T-helper 1 cell treated with Interleukin-12 subunit alpha and Interleukin-12 subunit beta and Interleukin-4 antibody, amounts not matched to agents 30 ng/mL and 1 ng/mL, for 36 hours (primary cell): Measurements from ENCODE around the gene ALPG. TPM values are rescaled to one million over a fixed set of nuclear protein-coding genes. Genes with fewer than 3 reads are reported as not detected.
"Not testable (repeated sequence)": the region's sequence is repeated elsewhere in the genome, so short reads cannot be mapped to it uniquely, and the experiment has no call there.

Source experiments
- intact Hi-C: fragments of 100-400 bp; cut with micrococcal nuclease; formaldehyde crosslinking; loops from one replicate; pipeline ENCODE4 v1.15.1; 2024
- total RNA-seq: library from RNA; stranded (reverse); gene quantifications from 2 replicates; pipeline ENCODE4 v1.2.3, GENCODE V29; 2022

ALPG gene
- total RNA-seq: not detected in 2 replicates

DNA sequence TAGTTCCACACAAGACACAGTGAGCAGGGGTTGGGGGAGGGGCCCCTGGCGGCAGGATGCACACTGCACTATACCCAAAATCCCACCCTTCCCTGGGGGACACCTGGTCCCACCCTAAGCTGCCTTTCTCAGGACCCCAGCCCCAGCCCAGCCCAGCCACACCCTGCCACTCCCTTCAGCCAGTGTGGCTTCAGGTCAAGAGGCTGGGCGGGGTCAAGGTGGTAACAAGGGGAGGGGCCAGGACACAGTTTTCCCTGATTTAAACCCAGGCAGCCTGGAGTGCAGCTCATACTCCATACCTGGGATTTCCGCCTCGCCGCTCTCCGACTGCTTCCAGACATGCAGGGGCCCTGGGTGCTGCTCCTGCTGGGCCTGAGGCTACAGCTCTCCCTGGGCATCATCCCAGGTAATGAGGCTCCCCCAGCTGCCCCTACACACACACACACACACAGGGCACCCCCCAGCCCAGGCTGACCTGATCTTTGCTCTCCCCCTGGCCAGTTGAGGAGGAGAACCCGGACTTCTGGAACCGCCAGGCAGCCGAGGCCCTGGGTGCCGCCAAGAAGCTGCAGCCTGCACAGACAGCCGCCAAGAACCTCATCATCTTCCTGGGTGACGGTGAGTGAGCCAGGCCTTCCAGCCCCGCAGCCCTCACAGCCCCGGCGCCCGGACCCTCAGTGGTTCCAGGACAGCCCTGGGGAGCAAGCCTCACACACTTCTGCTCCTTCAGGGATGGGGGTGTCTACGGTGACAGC is at the start of gene ALPG:
ALPG (plus strand) TSS at position 289 of the 755 bp plus-strand sequence; CDS start at position 340, 51 bp downstream.
- intact Hi-C loops: no loop called here

DNA sequence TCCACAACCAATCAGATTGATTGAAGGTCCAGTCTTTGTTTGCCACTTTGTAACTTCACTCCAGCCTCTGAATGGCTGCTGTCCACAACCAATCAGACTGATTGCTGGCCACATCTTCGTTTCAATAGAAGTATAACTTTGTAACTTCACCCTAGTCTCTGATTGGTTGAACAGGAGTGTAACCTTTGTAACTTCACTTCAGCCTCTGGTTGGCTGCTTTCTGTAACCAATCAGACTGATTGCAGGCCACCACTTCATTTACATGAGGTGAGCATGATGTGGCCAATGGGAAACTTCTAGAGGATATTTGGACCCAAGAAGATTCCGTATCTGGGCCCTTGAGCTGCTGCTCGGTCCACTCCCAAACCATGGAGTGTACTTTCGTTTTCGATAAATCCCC is 45.0 kb upstream of the ALPG start:
- intact Hi-C loops: no loop called here

DNA sequence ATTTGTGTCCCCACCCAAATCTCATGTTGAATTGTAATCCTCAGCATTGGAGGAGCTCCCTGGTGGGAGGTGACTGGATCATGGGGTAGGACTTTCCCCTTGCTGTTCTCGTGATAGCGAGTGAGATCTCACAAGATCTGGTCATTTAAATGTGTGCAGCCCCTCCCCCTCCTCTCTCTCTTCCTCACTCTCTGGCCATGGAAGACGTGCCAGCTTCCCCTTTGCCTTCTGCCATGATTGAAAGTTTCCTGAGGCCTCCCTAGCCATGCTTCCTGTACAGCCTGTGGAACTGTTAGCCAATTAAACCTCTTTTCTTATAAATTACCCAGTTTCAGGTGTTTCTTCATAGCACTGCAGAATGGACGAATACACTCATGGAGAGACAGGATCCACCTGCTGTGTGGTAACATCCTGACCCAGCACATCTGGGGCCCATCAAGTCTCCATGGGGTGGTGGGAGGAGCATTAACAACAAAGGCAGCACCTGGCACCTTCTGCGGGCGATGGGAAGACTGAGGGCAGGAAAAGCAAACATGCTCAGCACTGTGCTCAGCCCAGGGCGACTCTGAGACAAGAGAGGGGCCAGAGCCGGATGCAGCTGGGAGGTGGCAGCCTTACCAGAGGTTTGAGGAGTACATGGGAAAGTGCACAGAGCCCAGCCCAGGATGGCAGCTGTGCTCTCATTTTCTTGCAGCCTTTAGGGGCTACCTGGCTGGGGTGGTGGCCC is 44.3 kb upstream of the ALPG start:
- intact Hi-C loops: no loop called here

DNA sequence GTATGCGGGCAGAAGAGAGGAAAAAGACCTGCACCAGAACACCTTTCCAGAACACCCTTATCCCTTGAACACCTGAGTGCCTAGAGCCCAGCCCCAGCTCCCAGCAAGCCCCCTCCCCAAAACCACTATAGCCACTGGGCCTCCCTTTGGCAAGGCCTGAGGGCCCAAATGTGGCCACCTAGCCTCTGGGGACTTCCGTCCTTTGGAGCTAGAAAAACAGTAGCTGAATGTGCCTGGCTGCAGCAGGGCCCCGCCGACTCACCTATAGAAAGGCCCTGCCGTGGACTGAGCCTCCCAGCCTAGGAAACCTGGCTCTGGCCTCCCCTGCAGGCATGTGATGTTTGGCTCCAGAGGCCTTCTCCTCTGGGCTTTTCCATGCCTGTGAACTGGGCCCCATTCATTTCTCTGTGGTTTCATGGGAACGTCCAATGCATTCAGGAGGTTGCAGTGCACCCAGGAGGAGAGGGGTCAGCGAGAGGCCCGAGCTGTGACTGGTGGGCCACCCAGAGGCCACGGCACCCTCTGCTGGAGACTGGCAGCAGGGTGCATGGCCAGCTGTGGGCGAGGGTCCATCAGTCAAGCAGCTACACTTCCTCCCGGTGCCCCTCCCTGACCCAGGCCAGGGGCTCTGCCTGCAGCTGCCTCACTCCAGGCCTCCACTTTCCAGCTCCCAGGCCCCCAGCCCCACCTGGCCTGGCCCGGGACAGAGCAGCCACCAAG is 43.4 kb upstream of the ALPG start:
- intact Hi-C loops: not testable (repeated sequence)

DNA sequence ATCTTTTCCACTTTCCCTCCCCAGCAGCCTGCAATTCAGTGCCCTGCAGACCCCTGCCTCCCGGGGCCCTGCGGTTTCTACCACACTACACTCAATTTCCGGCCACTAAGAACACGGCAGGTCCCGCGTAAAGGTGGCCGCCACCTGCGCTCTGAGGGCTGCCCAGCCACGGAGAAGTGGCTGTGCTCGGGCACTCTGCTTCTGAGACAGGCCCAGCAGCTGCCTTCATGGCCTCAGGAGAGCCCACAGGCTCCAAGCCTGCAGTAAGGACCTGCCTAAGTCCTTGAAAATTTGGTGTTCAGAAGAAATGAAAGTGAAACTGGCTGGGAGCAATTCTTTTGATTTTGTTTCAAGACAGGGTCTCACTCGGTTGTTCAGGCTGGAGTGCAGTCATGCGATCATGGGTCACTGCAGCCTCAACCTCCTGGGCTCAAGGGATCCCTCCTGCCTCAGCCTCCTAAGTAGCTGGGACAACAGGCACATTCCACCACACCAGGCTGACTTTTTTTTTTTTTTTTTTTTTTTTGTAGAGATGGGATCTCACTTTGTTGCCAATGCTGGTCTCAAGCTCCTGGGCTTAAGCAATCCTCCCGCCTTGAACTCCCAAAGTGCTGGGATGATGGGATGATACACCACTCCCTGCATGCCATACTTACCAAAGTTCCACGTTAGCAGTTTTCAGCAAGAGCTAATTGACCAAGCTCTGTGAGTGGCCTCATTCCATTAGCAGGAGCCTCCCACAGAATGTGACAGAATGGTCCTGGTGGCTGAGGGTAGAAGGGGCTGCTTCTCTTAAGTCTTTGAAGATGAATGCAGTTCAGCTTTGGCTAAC is 42.6 kb upstream of the ALPG start:
- intact Hi-C loops: loop anchor here (2.0 kb wide), 2 partner anchors 21 to 77 kb away; no protein-coding TSS in a partner anchor

DNA sequence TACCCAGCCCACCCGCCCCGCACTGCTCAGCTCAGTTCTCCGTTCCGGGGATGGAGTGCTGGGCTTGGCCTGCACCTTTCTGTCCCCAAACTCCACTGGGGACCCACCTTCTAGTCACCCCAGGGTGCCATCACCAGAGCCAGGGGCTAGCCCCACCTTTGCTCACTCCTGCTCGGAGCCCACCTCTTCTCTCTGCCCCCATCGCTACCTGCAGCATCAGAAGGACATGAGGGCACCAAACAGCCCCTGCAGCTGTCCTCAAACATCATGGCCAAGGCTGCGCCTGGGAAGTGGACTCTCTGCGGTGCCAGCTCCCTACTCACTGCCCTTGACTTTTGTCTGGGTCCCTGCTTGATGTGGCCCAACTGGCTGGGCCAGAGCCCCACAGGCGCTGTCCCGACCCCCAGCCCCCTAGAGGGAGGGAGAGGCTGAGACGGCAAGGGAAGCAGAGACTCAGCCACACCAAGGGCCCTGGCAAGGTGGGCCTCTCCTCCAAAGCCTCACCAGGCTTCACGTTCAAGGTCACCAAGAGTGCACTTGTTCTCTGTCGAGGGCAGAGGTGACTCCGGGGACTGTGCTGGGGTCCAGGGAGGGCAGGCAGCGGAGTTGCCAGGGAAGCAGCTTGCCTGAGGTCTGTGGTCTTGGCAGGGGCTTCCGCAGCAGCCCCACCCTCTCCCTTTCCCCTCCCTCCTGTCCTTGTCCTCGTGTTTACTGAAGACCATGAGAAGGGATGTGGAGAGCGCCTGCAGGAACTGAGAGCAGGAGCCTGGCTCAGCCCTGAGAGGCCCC is 41.6 kb upstream of the ALPG start:
- intact Hi-C loops: loop anchor here (2.0 kb wide), 2 partner anchors 22 to 76 kb away; no protein-coding TSS in a partner anchor

DNA sequence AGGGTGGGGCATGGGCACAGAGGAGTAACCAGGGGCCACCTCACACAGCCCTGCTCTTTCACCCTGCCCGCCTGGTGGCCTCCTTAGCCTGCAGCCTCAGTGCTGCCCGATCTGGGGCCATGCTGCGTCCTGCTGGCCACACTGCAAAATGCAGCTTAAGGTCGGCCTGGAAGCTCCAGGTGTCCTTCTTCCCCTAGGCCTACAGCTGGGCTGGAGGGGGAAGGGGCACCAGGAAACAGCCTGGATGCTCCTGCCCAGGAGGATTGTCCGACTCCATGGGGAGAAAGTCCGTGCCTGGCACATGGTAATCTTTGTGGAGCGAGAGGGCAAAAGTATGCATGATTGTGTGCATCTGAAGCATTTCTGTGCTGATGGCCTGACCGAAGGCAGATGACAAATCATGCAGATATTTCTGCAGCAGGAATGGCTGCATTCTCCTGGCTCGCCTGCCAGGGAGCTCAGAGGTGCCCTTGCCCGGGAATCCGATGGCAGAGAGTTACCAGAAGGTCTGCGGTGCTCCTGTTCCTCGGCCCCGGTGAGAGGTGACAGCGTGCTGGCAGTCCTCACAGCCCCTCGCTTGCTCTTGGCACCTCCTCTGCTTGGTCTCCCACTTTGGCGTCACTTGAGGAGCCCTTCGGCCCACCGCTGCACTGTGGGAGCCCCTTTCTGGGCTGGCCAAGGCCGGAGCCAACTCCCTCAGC is 40.9 kb upstream of the ALPG start:
- intact Hi-C loops: loop anchor here (2.0 kb wide), 2 partner anchors 23 to 75 kb away; no protein-coding TSS in a partner anchor

DNA sequence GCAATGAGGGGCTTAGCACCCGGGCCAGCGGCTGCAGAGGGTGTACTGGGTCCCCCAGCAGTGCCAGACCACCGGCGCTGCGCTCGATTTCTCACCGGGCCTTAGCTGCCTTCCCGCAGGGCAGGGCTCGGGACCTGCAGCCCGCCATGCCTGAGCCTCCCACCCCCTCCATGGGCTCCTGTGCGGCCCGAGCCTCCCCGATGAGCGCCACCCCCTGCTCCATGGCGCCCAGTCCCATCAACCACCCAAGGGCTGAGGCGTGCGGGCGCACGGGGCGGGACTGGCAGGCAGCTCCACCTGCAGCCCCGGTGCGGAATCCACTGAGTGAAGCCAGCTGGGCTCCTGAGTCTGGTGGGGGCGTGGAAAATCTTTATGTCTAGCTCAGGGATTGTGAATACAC is 40.2 kb upstream of the ALPG start:
- intact Hi-C loops: not testable (repeated sequence)

DNA sequence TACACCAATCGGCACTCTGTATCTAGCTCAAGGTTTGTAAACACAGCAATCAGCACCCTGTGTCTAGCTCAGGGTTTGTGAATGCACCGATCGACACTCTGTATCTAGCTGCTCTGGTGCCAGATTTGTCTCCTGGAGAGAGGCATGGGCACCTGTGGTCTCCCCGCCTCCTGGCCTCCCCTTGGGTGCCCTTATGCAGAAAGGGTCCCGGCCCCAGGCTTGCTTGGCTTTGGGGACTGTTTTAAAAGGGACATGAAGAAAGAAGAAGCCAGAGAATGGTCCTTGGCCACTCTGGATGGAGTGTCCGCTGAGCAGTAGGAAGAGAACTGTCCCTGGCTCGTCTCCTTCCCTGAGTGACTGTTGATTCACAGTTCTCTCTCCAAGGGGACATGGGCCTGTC is 39.6 kb upstream of the ALPG start:
- intact Hi-C loops: no loop called here

DNA sequence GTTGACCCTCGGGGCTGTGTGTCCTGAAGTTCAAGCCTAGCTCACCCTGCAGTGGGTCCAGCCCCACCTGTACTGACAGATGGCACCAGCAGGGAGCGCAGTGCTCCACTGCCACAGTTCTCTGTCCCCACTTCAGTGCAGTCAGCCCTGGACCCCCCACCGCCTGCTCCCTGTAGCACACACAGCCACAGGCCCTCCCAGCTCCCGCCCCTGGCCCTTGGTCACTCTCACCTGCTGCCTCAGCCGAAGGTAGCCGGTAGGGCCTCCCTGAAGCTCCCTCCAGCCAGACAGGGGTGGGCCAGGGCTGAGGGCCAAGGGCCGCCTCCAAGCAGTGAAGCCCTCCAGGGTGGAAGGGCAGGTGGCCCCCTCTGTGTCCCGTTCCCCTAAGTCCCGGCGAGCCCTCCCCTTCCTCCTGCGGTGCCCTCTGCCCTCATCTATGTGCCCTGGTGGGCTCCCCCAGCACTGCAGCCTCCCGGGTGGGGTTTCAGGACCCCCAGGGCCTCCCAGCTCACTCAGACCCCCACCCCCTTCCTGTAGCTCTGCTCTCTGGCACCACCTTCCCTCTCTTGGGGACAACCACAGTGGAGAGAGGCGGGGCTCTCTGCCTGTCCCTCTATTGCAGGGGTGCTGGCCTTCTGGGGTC is 38.9 kb upstream of the ALPG start:
- intact Hi-C loops: no loop called here

DNA sequence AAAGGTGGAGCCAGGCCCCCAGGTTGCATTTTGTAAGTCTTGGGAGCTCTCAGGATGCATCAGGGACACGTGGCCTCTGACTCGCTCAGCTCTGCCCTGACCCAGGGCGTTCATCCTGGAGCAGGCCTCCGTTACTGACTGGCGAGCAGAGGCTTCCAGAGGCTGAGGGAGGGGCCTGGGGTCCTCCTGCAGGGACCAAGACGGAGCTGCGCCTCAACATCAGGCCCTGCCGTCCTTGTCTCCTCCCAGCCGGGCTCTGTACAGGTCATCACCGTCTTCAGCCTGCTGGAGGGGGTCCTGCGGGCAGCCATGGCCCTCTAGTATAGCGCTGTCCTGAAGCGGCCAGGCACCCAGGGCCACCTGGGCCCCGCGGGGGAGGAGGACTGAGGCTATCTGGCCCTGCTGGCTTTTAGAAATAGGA is 38.3 kb upstream of the ALPG start:
- intact Hi-C loops: no loop called here

DNA sequence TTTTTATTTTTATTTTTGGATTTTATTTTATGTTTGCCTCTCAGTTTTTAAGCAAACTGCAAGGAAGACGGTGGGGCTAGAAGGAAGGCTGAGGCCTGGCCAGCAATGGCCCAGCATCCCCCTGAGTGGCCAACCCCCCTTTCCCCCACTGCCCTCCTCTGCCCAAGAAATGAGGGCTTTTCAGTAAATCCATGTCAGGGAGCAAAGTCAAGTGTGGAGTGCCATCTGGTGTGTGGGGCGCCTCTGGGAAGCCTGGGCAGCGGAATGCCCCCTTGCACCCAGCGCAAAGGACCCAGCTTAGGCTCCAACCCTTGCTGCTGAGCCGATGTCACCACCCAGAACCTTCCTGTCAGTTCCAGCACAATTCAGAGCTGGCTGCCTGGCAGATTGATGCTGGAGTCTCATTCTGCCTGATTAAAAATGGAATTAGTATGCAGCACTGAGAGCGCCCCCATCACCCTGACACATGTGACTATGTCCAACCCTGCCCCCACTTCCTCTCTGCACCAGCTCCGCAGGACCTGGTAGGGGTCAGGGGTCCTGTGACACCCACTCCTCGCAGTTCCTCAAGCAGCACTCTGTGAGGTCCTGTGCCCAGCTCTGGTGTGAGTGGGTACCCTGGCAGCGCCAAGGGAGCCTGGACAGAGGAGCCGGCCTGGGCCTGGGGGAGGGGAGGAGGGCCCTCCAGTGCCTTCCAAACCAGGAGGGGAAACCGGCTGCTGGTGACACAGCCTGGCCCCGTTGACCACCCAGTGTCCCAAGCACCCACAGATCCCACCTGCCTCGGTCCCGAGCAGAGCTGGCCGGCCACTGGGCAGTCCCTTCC is 37.3 kb upstream of the ALPG start:
- intact Hi-C loops: no loop called here

DNA sequence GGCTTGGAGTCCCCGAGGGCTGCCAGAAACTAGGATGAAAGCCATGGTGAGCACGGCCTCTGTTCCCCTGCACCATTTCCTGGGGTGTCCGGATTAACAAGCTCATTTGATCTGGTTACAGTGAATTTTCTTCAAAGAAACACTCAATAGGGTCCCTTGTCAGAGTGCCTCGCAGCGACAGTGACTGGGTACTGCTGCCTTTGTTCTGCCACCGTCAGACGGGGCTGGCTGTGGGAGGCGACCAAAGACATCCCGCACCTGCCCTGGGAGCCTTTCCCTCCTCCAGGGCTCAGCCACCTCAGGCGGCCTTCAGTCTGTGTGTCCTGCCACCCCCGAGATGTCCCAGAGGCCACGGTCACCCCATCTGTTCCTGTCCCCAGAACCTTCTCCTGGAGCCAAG is 36.6 kb upstream of the ALPG start:
- intact Hi-C loops: not testable (repeated sequence)

DNA sequence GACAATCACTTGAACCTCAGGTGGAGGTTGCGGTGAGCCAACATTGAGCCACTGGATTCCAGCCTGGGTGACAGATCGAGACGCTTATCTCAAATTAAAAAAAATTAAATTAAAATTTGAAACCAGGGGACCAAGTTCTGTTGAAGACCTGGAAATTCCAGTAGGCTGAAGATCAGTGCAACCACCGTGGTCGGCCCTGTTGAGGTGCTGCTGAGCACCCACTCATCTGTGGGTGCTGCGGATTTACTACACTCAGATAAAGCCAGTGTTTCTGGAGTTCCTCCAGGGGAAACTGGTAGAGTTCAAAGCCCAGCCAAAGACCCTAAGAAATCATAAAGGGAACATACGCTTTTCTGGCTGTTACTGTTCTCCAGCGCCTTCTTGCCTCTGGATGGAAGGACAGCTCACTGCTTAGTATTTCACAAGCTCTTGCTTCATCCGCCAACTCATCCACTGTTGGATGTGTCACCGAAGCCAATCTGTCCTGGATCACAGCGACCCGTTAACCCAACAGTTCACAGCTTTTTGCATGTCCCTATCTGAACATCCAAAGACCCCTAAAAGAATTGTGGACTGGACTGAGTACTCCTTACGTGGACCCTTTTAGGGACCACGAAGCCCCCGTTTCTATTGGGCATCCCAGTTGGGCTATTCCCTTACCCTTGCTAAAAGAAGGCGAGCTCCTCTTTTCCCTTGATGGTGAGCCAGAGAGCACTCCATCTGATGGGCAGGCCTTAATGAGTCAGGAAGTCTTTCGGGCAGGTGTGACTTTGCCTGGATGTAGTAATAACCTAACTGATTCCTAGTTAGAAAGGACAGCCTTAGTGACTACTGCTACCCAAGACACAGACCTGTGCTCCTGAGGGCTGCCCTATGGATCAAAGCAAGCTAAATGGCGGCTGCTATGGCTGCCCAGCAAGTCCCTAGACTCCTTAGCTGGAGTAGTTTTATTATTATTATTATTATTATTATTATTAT is 34.1 kb upstream of the ALPG start:
- intact Hi-C loops: no loop called here

DNA sequence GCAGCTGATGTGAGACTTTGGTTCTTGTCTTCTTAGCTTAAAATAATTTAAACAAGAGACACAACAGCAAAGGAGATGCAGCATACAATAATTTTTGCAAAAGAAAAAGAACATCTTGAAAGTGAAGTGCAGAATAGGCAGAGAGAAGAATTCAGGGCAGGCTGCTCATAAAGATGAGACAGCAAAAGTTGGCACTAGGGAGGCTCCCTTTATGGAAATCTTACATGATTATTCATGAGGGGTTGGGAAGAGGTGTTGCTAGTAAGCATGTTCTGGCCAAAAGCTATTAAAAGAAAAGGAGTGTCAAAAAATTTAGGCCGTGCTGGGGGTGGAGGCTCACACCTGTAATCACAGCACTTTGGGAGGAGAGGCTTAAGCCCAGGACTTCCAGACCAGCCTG is 32.3 kb upstream of the ALPG start:
- intact Hi-C loops: no loop called here

DNA sequence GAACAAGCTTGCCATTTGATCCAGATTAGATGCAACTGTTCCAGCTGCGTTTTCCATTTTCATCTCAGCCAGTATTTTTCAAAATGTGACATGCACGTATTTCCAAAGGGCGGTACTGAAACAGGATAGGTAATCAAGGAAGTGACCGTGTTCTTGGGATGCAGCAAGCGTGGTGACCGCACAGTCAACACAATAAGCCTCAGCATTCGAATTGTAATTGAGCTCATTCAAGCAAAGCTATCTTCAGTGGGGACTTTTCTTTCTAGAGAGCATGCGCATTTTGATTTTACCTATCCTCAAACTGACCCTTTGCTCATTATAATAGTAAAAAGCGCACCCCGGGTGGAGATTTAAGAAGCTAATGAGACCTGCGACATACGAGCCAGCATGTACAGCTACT is 31.5 kb upstream of the ALPG start:
- intact Hi-C loops: no loop called here

DNA sequence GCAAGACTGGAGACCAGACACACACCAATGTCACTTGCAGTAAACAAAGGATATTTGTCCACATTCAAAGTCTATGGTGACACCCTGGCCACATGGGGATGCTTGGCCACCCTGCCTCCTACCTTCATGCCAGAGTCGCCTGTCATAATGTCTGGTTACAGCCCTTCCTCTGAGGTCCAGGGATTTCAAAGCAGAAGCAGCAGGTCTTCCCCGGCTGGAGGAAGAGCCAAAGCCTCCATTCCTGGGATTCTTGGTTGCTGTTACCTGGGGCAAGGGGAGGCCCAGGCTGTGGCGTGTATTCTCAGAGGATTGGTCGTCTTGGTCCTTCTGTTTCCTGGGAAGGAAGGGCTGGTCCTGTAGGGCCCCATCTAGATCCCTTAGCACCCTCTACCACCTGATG is 30.4 kb upstream of the ALPG start:
- intact Hi-C loops: no loop called here
